ENCODE measurements around the gene EXOSC7. TPM values are rescaled to one million over a fixed set of nuclear protein-coding genes. Genes with fewer than 3 reads are reported as not detected.

Gene EXOSC7
- total and polyA plus RNA-seq, 10 of the 15 experiments (the other 5 are each of a cell fraction or from before 2014, with no cell fraction given): 58.0 to 193 (median 82.9) TPM

- 67% methylated on average over 2 of the region's 2 CpGs for WGBS (ENCODE audit: insufficient coverage, insufficient replicate concordance, low lambda C conversion rate, missing lambda C conversion rate)
- Histone ChIP-seq H3K4me2 (ENCODE audit: control insufficient read depth, insufficient read depth) (no peak overlapping the region), H3K79me2 (ENCODE audit: control insufficient read depth, insufficient read depth, low read length) (no peaks in the 10 kb centered on the region), H3K27me3 (replicated peaks in 1 of 2; ENCODE audit: control insufficient read depth in 2 of 2, insufficient read depth in 2 of 2, low read length in 1 of 2) (no peaks in the 10 kb centered on the region; a peak in 2 of 4 replicates), H3K36me3 (ENCODE audit: control insufficient read depth in 2 of 2, insufficient read depth in 2 of 2, low read length in 1 of 2) (no peaks in the 10 kb centered on the region; a peak in 1 of 4 replicates), H2AFZ (ENCODE audit: control insufficient read depth, low read depth, low read length) (no peak overlapping the region), H3K9me3 (replicated peaks; ENCODE audit: control insufficient read depth, insufficient read depth, low read length) (no peaks in the 10 kb centered on the region), H4K20me1 (ENCODE audit: control insufficient read depth, insufficient read depth) (no peaks in the 10 kb centered on the region), H3K27ac (ENCODE audit: control insufficient read depth, insufficient read depth) (no peak overlapping the region), H3K9ac (ENCODE audit: control insufficient read depth, insufficient read depth, low read length) (no peak overlapping the region), H3K4me1 (ENCODE audit: control insufficient read depth, insufficient read depth, low read length) (peaks cover 9% of the 10 kb centered on the region), H3K4me3 (no peak overlapping the region)
- RAD21 ChIA-PET (ENCODE audit: unreplicated experiment): interaction anchor here (1.2 kb wide), 1 partner anchor 629 kb away, joined by 3 read pairs; no protein-coding TSS in a partner anchor
- no peak for ATAC-seq
- no TSS peak for BruUV-seq (replicated peaks)
- in situ Hi-C loops (cut with MboI) (no loop called here), intact Hi-C loops (cut with micrococcal nuclease; ENCODE audit: unreplicated experiment) (no loop called here)
- FAIRE-seq: no peak
- SMC1A ChIA-PET (ENCODE audit: uncharacterized antibody, unreplicated experiment): interaction anchor here (1.5 kb wide), 1 partner anchor 50 kb away, joined by 3 read pairs; no protein-coding TSS in a partner anchor
- POLR2A ChIA-PET: no interaction called here
- no peak for DNase-seq (ENCODE audit: low read depth, low spot score)
- CTCF ChIA-PET: interaction anchor here (1.1 to 1.2 kb wide), 3 partner anchors 8 to 175 kb away, joined by 3 to 5 read pairs (median 4); no protein-coding TSS in a partner anchor
- TF ChIP-seq FOXM1 (IDR thresholded peaks at IDR 0.05; ENCODE audit: low read depth, low read length) (no peak), SIX5 (IDR thresholded peaks at IDR 0.05; ENCODE audit: low read depth, low read length, severe bottlenecking) (no peak), POU2F2 (IDR thresholded peaks at IDR 0.05; ENCODE audit: borderline replicate concordance, low read depth, low read length) (no peak), NKRF (conservative IDR thresholded peaks at IDR 0.05) (no peak), KAT2A (conservative IDR thresholded peaks at IDR 0.05; ENCODE audit: control insufficient read depth, low read depth, low read length) (no peak), RB1 (IDR thresholded peaks at IDR 0.05; ENCODE audit: borderline replicate concordance) (no peak), ELK1 (IDR thresholded peaks at IDR 0.05; ENCODE audit: low read depth, low read length) (no peak), CUX1 (IDR thresholded peaks at IDR 0.05; ENCODE audit: insufficient replicate concordance, low read depth, low read length) (no peak), KDM1A (IDR thresholded peaks at IDR 0.05; ENCODE audit: borderline replicate concordance) (no peak), BMI1 (IDR thresholded peaks at IDR 0.05; ENCODE audit: borderline replicate concordance) (no peak), SMAD5 (IDR thresholded peaks at IDR 0.05; ENCODE audit: low read depth) (no peak), JUNB (IDR thresholded peaks at IDR 0.05) (no peak), YY1 (IDR thresholded peaks at IDR 0.05; ENCODE audit: low read depth, low read length) (no peak), RAD51 (IDR thresholded peaks at IDR 0.05) (no peak), SP1 (IDR thresholded peaks at IDR 0.05; ENCODE audit: low read depth, low read length) (no peak), HDGF (IDR thresholded peaks at IDR 0.05) (no peak), CHD4 (IDR thresholded peaks at IDR 0.05) (no peak), MYC (IDR thresholded peaks at IDR 0.05; ENCODE audit: insufficient read depth, insufficient read length, insufficient replicate concordance, low read length, severe bottlenecking) (no peak)
Measured at GRCh38 chr3:45032113-45032512, 56.1 kb downstream of the EXOSC7 start.

Data from GM12878 (cell line).